ENCODE measurements around the gene DSG4.

Gene DSG4

DNA sequence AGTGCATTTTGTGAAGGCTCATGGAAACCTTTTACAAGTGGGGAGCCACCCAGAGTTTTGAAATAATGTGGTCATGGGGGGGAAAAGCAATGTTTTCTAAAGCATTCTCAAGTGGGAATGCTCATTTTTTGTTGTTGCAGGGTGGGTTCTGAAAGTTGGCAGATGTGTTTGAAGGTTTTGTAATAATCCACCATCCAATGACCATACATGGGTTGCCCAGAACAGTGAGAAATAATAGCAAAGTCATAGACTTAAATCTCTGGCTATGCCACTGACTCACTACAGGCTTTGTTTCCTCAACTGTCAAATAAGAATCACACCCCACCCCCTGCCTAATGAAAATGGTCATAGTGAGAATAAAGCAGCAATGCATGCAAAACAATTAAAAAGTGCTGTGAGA, 73.8 kb downstream of the DSG4 start:
- DNase-seq, result no peak

DNA sequence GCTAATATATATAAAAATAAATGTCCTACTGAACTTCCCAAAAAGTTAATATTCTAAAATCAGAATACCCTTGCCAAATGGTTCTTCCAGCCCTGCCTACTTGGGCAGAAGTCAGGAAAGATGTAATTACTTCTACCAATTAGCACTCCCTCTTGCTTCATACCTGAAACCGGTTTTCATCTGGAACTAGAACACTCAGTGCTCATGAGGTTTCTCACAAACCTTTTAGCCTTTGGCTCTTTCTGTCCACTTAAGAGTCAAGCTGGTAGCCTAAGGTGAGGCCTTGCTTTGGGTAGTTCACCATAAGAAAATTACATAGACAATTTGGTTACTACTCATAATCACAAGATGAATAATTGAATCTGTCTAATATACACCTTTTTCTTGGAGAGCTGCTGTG, 75.0 kb downstream of the DSG4 start:
- DNase-seq, result no peak

DNA sequence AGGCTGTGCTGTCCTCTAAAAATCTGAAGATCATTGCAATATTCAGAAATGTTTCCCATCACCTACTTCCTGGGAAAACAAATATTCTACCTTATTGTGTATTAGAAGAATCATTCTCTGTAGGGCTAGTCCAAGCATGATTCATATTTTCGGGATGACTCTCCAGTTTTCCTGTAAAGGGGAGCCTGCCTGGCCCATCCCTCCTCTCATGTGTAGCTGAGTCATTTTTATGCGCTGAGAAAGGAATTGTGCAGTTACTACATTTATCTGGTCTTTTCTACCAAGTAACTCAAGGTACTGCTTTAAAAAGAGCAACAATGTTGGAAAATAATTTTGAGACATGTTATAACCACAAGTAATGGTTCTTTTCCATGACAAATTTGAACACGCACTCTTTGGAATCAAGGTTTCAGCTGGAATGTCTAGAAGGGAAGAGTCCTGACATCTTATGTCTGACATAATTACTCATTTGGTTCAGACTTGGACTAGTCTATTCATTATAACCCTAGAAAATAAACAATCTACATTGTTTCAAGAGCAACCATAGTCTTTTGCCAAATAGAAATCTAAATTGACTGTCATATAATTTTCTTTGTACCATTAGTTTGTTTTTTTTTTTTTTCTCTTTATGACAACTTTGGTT, 77.6 kb downstream of the DSG4 start:
- DNase-seq, result no peak
